CD14-positive monocyte (primary cell): ENCODE results near the gene MS4A18. TPM values are rescaled to one million over a fixed set of nuclear protein-coding genes. Genes with fewer than 3 reads are reported as not detected.
A peak's percentile ranks its signal among the peaks of the same experiment; 100 is the strongest.

Experiments
- DNase-seq, 3 donors: peaks; one replicate each; pipeline ENCODE4 v3.0.0-alpha.2; 2011 to 2022
- H2AFZ ChIP-seq: 2 replicates; pipeline ENCODE4 v1.6.0; 2012; ENCODE audit warnings: mild to moderate bottlenecking, low read depth, low read length, inconsistent platforms; ENCODE audit not compliant: insufficient read depth, poor library complexity, severe bottlenecking
- H3K27ac ChIP-seq, 2 donors: 1 replicate in 1 of 2; 2 replicates in 1 of 2; pipeline ENCODE4 v1.5.1; 2012 to 2013; ENCODE audit warnings: low read length in 2 of 2, control low read depth in 1 of 2, inconsistent platforms in 1 of 2, low read depth in 1 of 2, mild to moderate bottlenecking in 1 of 2
- H3K27me3 ChIP-seq, 2 donors: one replicate each; pipeline versions ENCODE4 v1.6.0 to v1.6.1; 2011 to 2013; ENCODE audit warnings: low read length in 2 of 2; ENCODE audit not compliant: control insufficient read depth in 2 of 2, insufficient read depth in 2 of 2
- H3K36me3 ChIP-seq, 2 donors: replicated peaks in 1 of 2; 1 replicate in 1 of 2; 2 replicates in 1 of 2; pipeline versions ENCODE4 v1.5.1 to v1.6.1; 2012 to 2013; ENCODE audit warnings: low read length in 2 of 2, control low read depth in 1 of 2, inconsistent platforms in 1 of 2, mild to moderate bottlenecking in 1 of 2; ENCODE audit not compliant: insufficient read depth in 2 of 2, control insufficient read depth in 1 of 2
- H3K4me1 ChIP-seq, 2 donors: 1 replicate in 1 of 2; 2 replicates in 1 of 2; pipeline versions ENCODE4 v1.5.1 to v1.6.1; 2012 to 2013; ENCODE audit warnings: low read length in 2 of 2, control low read depth in 1 of 2, inconsistent platforms in 1 of 2, mild to moderate bottlenecking in 1 of 2, moderate library complexity in 1 of 2; ENCODE audit not compliant: insufficient read depth in 2 of 2, control insufficient read depth in 1 of 2
- H3K4me2 ChIP-seq: replicated peaks from 2 replicates; pipeline ENCODE3; 2012; ENCODE audit warnings: low read length, moderate library complexity, mild to moderate bottlenecking; ENCODE audit not compliant: poor library complexity, severe bottlenecking; ENCODE audit errors: extremely low read depth
- H3K4me3 ChIP-seq, 3 experiments: fragments of 200-600 bp in 1 of 3; sonication (generic) in 1 of 3; replicated peaks in 1 of 3; 1 replicate in 2 of 3; 2 replicates in 1 of 3; pipeline ENCODE4 v1.5.1; 2011 to 2013; ENCODE audit warnings: low read length in 3 of 3, mild to moderate bottlenecking in 3 of 3, control low read depth in 2 of 3, low read depth in 2 of 3, inconsistent platforms in 1 of 3, moderate library complexity in 1 of 3
- H3K79me2 ChIP-seq: 2 replicates; pipeline ENCODE4 v1.6.0; 2012; ENCODE audit warnings: mild to moderate bottlenecking, control low read depth, inconsistent platforms, low read length, moderate library complexity; ENCODE audit not compliant: insufficient read depth
- H3K9ac ChIP-seq: 2 replicates; pipeline ENCODE4 v1.6.0; 2017; ENCODE audit warnings: low read length, mild to moderate bottlenecking; ENCODE audit not compliant: insufficient read depth, poor library complexity, severe bottlenecking
- H3K9me3 ChIP-seq, 2 donors: replicated peaks in 1 of 2; 1 replicate in 1 of 2; 2 replicates in 1 of 2; pipeline versions ENCODE4 v1.5.1 to v1.6.1; 2012 to 2013; ENCODE audit warnings: low read length in 2 of 2, control low read depth in 1 of 2; ENCODE audit not compliant: control insufficient read depth in 1 of 2, insufficient read depth in 1 of 2
- H4K20me1 ChIP-seq: 2 replicates; pipeline ENCODE4 v1.6.0; 2012; ENCODE audit warnings: mild to moderate bottlenecking, low read length, control low read depth, moderate library complexity; ENCODE audit not compliant: insufficient read depth
- H3K27ac Mint-ChIP-seq, 7 donors: one replicate each; pipeline ENCODE4 v1.8.0; 2020; ENCODE audit warnings: mild to moderate bottlenecking in 7 of 7, mixed read lengths in 7 of 7, moderate library complexity in 6 of 7, inconsistent platforms in 2 of 7
- H3K27me3 Mint-ChIP-seq, 3 donors: one replicate each; pipeline ENCODE4 v1.8.0; 2021 to 2022; ENCODE audit warnings: low read depth in 3 of 3, mild to moderate bottlenecking in 3 of 3, mixed read lengths in 3 of 3, moderate library complexity in 3 of 3, inconsistent platforms in 1 of 3
- H3K36me3 Mint-ChIP-seq, 2 donors: one replicate each; pipeline ENCODE4 v1.8.0; 2020; ENCODE audit warnings: mixed read lengths in 2 of 2, inconsistent platforms in 1 of 2, mild to moderate bottlenecking in 1 of 2
- H3K4me1 Mint-ChIP-seq: one replicate; pipeline ENCODE4 v1.8.0; 2020; ENCODE audit warnings: mild to moderate bottlenecking, mixed read lengths
- H3K4me3 Mint-ChIP-seq, 2 donors: one replicate each; pipeline ENCODE4 v1.8.0; 2020; ENCODE audit warnings: mild to moderate bottlenecking in 2 of 2, mixed read lengths in 2 of 2, moderate library complexity in 1 of 2
- H3K9me3 Mint-ChIP-seq, 7 donors: one replicate each; pipeline ENCODE4 v1.8.0; 2020 to 2022; ENCODE audit warnings: mixed read lengths in 7 of 7, mild to moderate bottlenecking in 6 of 7, moderate library complexity in 6 of 7, inconsistent platforms in 2 of 7
- WGBS: methylation state at CpG from one replicate; pipeline ENCODE4 v1.1.5; 2013; ENCODE audit warnings: missing lambda C conversion rate; ENCODE audit not compliant: insufficient coverage; 5-methylcytosine and 5-hydroxymethylcytosine counted together
- intact Hi-C, 2 donors: fragments of 100-400 bp; cut with micrococcal nuclease; formaldehyde crosslinking; loops; one replicate each; pipeline versions ENCODE4 v1.15.0 to v1.15.1; 2023
- polyA plus RNA-seq, 3 donors: library from polyadenylated mRNA; depleted of rRNA in 1 of 3; unstranded in 2 of 3; stranded (reverse) in 1 of 3; fragments of 300-500 nt in 2 of 3; fragments of >200 nt in 1 of 3; fragmentation: Illumina TruSeq in 2 of 3; gene quantifications; 1 replicate in 2 of 3; 2 replicates in 1 of 3; pipeline ENCODE4 v1.2.3, GENCODE V29; 2012 to 2021
- TF ChIP-seq, protein P1 (sequence below): fragments of 200-600 bp; IDR thresholded peaks from one replicate; pipeline ENCODE4 v1.8.0; 2022; ENCODE audit warnings: antibody characterized with exemption, mild to moderate bottlenecking

The MS4A18 gene
- polyA plus RNA-seq, 3 donors = not detected

DNA sequence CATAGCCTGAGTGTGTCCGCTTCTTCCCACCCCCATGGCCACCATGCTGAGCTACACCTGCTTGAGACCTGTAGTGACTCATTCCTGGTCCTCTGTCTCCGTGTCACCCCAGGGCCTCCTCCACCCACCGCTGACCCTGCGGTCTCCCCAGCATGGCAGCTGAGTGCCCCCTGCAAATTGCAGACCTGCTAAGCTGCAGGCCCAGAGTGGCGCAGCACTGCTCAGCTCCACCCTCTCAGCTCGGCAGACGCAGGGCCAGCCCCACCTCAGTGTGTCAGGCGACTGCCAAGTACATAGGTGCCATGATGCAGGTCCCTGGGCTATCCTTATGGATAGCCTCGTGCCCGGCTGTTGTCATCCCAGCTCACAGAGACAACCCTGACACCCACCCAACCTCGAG is 45.3 kb downstream of the MS4A18 start:
- Mint-ChIP-seq H3K9me3 (peaks cover 0 to 5% (median 0%) of the 10 kb centered on the region in 7 donors), H3K27me3 (peaks cover 1 to 21% (median 10%) of the 10 kb centered on the region in 3 donors), H3K36me3 (no peaks in the 10 kb centered on the region), H3K4me1 (no peaks in the 10 kb centered on the region), H3K27ac (peak overlapping the region in 1 of 7 donors; percentile 60), H3K4me3 (no peak overlapping the region)
- TF ChIP-seq, protein P1, sequence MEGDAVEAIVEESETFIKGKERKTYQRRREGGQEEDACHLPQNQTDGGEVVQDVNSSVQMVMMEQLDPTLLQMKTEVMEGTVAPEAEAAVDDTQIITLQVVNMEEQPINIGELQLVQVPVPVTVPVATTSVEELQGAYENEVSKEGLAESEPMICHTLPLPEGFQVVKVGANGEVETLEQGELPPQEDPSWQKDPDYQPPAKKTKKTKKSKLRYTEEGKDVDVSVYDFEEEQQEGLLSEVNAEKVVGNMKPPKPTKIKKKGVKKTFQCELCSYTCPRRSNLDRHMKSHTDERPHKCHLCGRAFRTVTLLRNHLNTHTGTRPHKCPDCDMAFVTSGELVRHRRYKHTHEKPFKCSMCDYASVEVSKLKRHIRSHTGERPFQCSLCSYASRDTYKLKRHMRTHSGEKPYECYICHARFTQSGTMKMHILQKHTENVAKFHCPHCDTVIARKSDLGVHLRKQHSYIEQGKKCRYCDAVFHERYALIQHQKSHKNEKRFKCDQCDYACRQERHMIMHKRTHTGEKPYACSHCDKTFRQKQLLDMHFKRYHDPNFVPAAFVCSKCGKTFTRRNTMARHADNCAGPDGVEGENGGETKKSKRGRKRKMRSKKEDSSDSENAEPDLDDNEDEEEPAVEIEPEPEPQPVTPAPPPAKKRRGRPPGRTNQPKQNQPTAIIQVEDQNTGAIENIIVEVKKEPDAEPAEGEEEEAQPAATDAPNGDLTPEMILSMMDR = no peak
- Histone ChIP-seq H3K27me3 (no peaks in the 10 kb centered on the region), H3K4me1 (no peaks in the 10 kb centered on the region), H2AFZ (no peak overlapping the region), H3K4me3 (no peak overlapping the region), H3K79me2 (no peaks in the 10 kb centered on the region), H3K36me3 (no peaks in the 10 kb centered on the region), H3K9me3 (no peaks in the 10 kb centered on the region), H3K4me2 (no peak overlapping the region), H4K20me1 (no peaks in the 10 kb centered on the region), H3K9ac (no peak overlapping the region), H3K27ac (no peak overlapping the region)
- intact Hi-C loops = no loop called here
- DNase-seq = no peak
- 88% methylated on average over 11 of the region's 11 CpGs for WGBS

DNA sequence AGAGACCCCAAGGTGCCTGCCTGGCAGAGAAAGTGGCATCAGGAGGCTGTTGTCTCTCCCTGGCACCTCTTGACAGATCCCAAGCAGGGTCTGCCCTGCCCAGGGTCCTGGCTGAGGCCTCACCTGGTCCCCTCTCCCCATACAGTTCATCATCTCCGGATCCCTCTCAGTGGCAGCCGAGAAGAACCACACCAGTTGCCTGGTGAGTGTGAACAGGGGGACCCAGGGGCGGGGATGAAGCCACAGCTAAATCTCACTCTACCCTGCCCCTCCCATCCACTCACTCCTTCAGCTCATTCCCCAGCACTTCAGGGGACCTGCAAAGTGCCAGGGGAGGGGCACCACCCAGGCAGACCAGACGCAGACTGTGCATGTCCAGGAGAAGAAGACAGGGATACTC is 46.6 kb downstream of the MS4A18 start:
- H3K9ac ChIP-seq = no peak overlapping the region
- WGBS = 96% methylated on average over 3 of the region's 4 CpGs
- H3K9me3 ChIP-seq = no peaks in the 10 kb centered on the region
- no peak overlapping the region for H3K4me3 ChIP-seq
- no peaks in the 10 kb centered on the region for H3K36me3 Mint-ChIP-seq
- no peak for DNase-seq
- H3K27me3 ChIP-seq = no peaks in the 10 kb centered on the region
- no peaks in the 10 kb centered on the region for H3K36me3 ChIP-seq
- H3K4me1 Mint-ChIP-seq = peaks cover 5% of the 10 kb centered on the region
- no peaks in the 10 kb centered on the region for H3K4me1 ChIP-seq
- no peaks in the 10 kb centered on the region for H3K79me2 ChIP-seq
- no peak overlapping the region for H3K4me2 ChIP-seq
- intact Hi-C loops = no loop called here
- no peak overlapping the region for H3K27ac ChIP-seq
- TF ChIP-seq, protein P1 = no peak
- peaks cover 0 to 7% (median 0%) of the 10 kb centered on the region in 7 donors for H3K9me3 Mint-ChIP-seq
- H3K27me3 Mint-ChIP-seq = peaks cover 1 to 26% (median 11%) of the 10 kb centered on the region in 3 donors
- peak overlapping the region in 1 of 7 donors; percentile 34 for H3K27ac Mint-ChIP-seq
- H2AFZ ChIP-seq = no peak overlapping the region
- no peak overlapping the region for H3K4me3 Mint-ChIP-seq
- no peaks in the 10 kb centered on the region for H4K20me1 ChIP-seq
